NCI-H510A treated with DMSO at 0.1 percent for 48 hours (cell line): Measurements from ENCODE around the gene SNAP91.
A peak's percentile ranks its signal among the peaks of the same experiment; 100 is the strongest.
"Not testable (repeated sequence)": the region's sequence is repeated elsewhere in the genome, so short reads cannot be mapped to it uniquely, and the experiment has no call there.

ENCODE experiments used
- DNase-seq: peaks from one replicate; lab custom pipeline; 2025; lab: John Stamatoyannopoulos, UW

The SNAP91 gene

DNA sequence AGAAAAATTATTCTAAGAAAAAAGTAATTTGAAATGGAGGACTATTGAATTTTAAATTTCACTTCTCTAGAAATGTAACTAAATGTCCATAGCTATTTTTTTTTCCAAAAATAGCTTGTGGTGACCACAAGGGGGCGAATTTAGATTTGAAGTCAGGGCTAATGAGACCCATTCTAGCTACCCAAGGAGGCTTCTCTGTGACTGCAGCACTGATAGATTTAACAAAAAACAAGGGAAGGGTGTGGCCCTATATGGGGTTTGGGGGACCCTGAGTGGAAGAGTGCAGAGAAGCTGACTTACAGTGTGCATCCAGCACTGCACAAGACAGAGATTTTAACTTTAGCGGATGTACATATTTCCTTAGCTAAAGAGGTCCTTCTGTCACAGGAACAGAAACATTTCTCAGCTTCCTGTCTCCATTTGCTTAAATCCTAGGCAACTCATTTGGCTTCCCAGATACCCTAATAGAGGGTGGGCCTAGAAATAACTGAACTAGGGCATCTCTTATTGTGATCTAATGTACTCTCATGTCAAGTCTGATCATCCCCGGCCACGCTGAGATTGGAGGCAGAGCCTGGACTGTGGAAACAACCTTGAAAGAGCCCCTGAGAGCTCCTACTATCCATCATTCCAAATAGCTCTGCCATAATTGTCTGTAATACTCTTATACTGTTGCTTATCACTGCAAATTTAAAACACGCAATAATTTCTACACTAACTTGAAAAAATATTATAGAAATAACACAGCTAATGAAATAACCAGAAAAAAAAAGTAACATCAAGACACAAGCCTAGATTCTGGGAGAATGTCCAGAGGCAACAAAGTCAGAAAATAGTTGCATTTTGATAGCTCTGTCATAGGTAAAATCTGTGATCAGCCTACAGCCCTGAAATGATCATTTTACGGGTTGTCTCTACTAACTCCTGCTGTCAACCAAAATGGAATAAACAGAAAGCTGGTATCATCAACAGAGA lies 93.6 kb downstream of the SNAP91 start:
- peak; percentile 6 for DNase-seq

DNA sequence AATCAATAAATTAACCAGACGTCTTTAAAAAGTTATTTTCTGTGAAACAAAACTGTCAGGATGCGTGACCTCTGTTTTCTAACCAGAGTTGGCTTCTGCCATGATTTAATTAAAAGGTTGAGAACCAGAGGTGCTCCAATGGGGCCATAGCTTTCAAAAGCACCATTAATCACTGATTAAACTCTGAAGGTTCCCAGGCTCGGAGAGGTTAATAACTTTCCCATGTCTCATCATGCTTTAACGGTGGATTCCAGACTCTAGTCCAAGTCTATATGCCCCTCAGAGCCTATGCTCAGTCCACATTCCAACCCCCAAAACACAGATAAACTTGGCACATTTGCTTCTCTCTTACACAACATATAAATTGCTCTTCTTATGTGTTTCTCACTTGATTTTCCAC lies 95.5 kb downstream of the SNAP91 start:
- DNase-seq: no peak

DNA sequence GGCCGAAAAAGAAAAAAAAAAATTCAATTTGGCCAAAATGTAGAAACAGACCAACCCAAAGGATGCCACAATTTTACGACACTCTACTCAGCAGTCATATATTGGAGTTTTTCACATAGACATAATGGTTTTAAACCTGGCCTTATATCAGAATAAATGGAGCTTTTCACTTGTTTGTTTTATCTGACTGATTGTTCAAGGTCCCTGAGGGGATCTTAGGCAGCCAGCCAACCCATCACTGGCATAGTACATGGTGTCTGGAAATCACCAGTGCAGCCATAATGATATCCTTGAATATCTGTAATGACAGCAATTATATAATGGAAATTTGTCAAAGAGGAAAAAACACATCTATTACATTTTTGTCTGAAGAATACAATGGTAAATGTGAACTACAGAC lies 99.7 kb downstream of the SNAP91 start:
- no peak for DNase-seq

DNA sequence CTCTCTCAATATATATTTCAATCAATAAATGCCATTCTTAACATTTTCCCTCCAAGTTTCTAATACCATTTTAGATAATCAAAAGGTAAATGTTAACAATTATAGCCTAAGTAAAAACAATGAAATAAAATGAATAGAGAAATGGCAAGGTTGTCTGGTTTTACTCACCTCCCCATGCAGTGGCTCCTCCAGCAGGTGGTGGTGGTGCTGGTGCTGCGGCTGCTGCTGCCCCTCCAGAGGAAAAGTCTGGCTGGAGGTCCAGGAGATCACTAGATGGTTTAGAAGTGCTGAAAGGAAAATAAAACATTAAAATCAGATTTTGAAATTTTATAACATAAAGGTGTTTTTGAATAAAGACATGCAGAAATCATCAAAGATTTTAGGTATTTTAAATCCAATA lies 103.4 kb downstream of the SNAP91 start:
- DNase-seq: no peak

DNA sequence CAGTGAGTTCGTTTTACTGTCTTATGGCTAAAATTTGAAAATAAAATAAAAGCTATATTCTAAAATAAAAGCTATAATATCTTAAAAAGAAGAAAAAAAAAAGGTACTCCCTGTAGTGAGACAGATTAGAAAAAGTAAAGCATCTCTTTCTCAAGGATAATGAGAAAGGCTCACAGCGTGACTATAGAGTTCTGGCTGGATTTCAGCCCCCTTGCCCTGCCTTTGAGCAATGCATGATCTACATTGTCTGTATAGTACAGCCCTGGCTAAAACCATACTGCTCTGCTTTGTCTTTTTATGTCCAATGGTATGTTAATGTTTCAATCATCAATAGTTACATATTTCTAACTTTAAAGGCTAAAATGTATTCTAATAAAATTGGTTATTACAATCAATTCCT lies 105.3 kb downstream of the SNAP91 start:
- DNase-seq: no peak

DNA sequence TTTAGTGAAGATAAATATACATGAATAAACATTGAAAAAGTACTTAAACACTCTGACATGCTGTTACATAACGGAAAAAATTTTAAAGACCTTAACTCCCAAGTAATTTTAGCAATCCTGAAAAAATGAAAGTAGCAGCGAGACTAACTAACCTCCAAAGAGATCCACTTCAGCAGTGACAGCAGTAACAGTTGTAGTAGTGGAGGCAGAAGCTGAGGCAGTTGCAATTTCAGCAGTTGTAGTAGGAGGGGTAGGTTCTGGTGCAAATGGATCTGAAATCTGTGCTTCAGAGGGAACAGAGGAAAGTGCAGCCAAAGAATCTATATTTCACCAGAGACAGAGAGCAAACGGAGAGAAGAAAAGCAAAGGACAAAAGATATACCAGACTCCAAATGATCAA lies 107.8 kb downstream of the SNAP91 start:
- no peak for DNase-seq

DNA sequence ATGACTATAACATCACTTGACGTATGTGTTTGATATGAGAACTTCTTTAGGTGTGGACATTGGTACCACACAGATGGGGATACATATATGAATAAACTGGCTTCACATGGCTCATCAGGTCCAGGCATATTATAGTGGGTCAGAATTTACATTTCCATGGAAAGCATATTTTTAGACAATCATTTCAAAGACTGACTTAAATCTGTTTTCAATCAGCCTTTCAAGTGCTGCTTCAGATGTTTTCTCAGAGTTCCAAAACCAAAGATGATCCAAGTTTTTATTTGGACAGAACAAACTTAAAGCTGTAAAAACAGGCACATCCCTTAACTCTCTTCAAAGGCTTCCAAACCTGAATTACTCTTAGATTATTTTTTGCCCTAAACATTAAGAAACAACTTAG lies 108.4 kb downstream of the SNAP91 start:
- DNase-seq: no peak

DNA sequence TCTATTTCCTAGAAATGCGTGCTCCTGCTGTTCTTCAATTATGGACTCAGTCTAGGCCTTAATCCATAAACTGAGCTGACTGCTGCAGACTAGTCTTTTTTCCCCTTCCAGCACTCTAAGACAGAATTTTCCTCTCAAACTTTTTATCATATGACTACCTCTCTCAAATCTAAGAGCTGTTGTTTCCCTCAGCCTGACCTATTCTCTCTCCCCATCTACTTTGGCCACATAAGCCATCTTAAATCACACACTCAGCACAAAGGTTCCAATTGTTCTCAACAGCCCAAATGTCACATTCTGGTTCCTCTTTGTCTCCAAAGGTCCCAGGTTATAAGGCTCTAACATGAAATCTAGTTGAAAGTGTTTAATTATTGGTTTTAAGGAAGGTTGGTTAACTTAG lies 111.4 kb downstream of the SNAP91 start:
- no peak for DNase-seq

DNA sequence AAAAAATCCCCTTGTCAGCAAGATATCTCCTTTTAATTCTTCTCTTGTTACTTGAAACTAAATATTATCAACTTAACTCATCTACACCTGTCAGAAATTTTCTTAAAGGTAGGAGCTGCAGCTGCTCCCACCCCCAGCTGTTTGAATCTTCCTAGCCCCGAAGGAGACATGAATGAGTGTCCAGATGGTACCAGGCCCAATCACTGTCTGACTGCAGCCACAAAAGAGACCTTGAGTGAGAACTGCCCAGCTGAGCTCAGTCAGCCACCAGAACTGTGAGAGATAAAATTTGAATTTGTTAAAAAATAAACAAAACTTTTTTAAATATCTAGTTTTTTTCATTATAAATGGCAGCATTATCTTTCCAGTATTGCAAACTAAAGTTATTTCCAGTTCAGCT lies 111.8 kb downstream of the SNAP91 start:
- DNase-seq: no peak

DNA sequence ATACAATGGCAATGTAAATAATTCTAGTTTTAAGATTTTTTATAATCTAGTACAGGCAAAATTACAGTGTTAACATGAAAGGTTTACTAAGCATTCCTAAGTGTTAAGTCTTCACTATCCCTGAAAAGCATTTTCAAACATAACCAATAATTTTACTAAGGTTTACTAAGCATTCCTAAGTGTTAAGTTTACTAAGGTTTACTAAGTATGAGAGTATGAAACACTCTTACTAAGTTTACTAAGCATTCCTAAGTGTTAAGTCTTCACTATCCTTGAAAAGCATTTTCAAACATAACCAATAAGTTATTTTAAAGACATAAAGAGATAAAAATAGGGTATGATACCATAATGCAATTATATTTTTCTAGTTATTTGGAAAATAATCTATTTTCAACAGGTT lies 114.0 kb downstream of the SNAP91 start:
- no peak for DNase-seq

DNA sequence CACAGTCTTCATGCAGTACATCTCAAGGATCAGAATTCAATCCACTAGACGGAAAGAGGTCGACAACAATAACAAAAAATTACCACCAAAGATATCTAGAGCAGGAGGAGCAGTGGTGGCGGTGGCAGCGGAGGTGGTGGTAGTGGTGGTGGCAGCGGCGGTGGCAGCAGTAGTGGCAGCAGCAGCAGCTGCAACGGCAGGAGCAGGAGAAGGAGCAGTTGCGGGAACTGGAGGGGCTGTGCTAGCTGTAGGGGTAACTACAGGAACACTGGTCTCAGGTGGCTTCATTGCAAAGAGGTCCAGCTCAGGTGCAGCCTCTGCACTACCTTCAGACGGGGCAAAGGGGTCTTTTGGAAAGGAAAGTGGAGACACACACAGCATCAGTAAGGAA lies 115.5 kb downstream of the SNAP91 start:
- no peak for DNase-seq

DNA sequence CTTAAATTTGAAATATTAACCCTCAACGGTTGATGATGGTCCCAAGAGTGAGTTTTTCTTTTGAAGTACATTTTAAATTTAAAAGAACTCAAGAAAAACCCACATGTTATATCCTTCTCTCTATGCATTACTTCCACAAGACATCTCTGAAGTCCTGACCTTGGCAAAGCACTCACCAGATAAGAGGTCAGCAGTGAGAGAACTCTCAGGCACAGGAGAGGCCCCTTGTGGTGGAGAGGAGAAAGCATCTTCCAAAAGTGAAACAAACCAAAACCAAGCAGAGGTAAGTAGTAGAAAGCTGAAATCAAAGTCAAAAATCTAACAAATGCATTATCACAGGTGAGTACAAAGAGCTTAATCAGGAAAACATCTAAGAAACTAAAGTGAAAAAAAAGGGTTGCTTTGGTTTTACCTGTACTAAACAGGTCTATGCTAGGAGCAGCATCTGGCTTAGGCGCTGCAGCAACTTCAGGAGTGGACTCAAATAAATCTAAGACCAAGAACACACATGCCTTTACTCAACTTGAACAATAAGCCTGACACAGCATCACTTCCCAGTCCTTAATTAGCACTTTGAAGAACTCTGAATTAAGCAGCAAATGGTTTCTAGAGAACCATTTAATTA lies 116.0 kb downstream of the SNAP91 start:
- peak; percentile 1 for DNase-seq

DNA sequence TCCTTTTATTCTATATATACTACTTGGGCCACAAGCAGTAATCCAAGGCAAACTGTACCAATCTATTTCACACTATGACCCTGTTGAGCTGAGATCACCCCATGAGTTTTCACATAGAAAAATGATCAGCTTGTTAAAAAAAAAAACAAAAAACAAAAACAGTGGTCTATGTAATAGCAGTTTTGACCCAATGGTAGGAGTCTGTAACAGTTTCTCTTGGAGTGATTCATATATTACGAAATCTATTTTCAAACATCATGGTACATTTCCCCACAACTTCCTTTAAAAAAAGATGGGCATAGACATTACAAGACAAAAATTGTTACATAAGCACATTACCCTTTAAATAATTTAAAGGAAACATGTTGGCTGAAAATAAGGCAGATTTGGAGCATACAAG lies 118.5 kb downstream of the SNAP91 start:
- DNase-seq: no peak

DNA sequence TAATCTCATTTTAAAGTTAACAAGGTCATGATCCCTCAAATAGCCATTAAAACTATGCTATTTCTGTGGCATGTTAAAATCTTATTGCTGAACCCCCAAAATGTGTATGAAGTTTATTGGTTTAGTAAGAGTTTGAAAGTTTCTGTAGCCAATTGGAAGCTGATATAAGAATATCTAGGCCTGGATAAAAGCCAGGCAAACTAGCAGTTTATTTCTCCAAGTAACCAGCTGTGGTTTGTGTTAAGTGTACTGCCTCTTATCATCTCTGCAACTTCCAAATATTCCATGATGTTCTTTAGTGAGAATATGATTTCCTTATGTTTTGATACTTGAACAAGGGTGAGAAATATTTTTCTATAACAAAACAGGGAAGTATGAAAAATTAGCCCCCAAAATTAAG lies 119.8 kb downstream of the SNAP91 start:
- no peak for DNase-seq

DNA sequence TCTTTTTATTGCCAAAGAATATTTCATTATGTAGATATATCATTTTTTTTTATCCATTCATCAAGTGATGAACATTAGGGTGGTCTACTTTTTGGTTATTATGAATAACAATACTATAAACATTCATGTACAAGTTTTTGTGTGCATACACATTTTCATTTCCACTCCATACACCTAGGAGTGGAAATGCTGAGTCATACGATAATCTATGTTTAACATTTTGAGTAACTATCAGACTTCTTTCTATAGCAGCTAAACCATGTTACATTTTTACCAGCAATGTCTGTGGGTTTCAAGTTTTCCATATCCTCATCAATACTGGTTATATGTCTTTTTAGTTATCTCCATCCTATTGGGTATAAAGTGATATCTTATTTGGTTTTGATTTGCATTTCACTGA lies 130.8 kb downstream of the SNAP91 start:
- no peak for DNase-seq

DNA sequence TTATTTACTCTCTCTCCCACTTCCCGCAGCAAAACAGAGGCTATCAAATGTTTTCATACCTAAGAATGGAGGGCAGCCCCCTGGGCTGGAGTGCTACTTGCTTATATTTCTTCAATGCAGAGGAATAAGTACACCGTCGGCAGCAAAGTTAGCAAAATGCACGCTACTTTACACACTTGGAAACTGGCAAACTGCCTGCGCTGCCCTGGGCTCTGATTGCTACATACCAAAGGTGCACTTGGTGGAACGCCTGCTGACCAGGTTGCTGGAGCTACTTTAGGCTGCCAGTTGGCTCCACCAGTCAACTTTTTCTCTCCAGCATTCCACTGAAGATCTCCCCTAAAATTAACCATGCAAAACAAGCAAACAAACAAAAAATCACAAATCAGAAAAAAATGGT lies 134.1 kb downstream of the SNAP91 start:
- DNase-seq: no peak

DNA sequence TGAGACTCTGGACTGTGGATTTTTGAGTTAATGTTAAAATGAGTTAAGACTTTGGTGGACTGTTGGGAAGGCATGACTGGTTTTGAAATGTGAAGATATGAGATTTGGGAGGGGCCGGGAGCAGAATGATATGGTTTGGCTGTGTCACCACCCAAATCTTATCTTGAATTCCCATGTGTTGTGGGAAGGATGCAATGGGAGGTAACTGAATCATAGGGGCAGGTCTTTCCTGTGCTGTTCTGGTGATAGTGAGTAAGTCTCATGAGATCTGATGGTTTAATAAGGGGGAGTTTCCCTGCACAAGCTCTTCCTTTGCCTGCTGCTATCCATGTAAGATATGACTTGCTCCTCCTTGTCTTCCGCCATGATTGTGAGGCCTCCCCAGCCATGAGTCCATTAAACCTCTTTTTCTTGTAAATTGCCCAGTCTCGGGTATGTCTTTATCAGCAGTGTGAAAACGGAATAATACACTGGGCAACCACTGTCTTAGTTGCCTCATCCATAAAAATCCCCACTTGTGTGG lies 137.2 kb downstream of the SNAP91 start:
- not testable (repeated sequence) for DNase-seq

DNA sequence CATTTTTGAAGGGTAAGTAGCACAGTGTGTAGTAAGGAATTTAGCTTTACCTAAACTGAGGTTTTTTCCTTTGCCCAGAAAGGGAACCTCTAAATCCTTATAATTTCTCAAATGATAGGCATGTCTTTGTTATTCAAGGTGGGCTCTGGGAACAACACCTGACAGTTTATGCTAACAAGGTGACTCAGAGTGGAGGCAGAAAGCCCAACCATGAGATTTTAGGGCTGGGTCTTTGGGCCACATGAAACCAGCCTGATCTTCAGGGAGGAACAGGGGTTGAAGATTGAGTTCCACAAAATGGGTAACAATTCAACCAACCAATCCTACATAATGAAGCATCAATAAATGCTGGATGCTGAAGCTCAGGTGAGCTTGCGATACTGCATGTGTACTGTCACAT lies 149.9 kb downstream of the SNAP91 start:
- no peak for DNase-seq

DNA sequence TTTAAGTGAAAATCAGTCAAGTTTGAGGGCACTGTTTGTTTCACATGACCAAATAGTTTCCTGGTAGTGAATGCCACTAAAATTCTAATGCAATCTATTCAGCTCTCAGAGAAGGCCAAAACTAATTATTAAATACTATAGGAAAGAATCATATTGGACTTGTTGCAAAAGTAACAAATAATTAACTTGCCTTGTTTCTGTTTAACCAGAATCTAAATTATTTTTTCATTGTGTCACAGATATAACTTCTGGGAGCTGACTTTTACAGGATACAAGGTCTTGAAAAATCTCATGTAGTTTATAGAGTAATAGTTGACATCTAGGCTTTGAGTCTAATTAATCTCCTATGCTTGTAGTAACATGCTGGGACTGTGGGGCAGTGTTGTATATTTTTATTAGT lies 152.0 kb downstream of the SNAP91 start:
- DNase-seq: no peak

DNA sequence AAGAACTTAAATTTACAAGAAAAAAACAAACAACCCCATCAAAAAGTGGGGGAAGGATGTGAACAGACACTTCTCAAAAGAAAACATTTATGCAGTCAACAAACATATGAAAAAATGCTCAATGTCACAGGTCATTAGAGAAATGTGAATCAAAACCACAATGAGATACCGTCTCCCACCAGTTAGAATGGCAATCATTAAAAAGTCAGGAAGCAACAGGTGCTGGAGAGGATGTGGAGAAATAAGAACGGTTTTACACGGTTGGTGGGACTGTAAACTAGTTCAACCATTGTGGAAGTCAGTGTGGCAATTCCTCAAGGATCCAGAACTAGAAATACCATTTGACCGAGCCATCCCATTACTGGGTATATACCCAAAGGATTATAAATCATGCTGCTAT lies 157.2 kb downstream of the SNAP91 start:
- DNase-seq: not testable (repeated sequence)

DNA sequence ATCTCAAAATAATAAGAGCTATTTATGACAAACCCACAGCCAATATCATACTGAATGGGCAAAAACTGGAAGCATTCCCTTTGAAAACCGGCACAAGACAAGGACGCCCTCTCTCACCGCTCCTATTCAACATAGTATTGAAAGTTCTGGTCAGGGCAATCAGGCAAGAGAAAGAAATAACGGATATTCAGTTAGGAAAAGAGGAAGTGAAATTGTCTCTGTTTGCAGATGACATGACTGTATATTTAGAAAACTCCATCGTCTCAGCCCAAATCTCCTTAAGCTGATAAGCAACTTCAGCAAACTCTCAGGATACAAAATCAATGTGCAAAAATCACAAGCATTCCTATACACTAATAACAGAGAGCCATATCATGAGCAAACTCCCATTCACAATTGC lies 158.4 kb downstream of the SNAP91 start:
- not testable (repeated sequence) for DNase-seq

DNA sequence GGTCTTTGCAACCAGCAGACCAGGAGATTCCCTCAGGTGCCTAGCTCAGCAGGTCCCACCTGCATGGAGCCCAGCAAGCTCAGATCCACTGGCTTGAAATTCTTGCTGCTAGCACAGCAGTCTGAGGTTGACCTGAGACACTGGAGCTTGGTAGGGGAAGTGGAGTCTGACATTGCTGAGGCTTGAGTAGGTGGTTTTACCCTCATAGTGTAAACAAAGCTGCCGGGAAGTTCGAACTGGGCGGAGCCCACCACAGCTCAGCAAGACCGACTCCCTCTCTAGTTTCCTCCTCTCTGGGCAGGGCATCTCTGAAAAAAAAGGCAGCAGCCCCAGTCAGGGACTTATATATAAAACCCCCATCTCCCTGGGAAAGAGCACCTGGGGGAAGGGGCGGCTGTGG lies 162.3 kb downstream of the SNAP91 start:
- DNase-seq: no peak

DNA sequence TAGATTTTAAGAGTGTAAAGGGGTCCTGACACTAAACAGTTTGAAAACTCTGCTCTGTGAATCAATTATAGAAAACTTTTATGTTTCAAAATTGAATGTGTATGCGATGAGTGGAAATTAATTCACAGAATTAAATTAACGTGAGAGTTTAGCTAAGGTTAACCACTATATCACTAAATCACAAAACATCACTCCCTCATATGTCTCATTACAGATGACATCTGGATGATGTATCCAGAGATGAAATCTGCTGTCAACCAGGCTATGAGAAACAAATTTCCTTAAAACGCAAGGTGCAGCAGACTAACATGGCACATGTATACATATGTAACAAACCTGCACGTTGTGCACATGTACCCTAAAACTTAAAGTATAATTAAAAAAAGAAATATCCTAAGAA lies 169.2 kb downstream of the SNAP91 start:
- no peak for DNase-seq
